K562 (cell line): ENCODE data around the gene RNF224. TPM values are rescaled to one million over a fixed set of nuclear protein-coding genes. Genes with fewer than 3 reads are reported as not detected.

ENCODE experiments used
- LEF1 ChIP-seq: fragments of 450-650 bp; IDR thresholded peaks from 2 replicates; pipeline ENCODE4 v1.6.1; 2016; ENCODE audit warnings: mild to moderate bottlenecking
- RUNX1 ChIP-seq: sonication (generic); IDR thresholded peaks from 2 replicates; pipeline ENCODE4 v1.6.1; 2016; ENCODE audit warnings: antibody characterized with exemption, low read depth
- polyA plus RNA-seq, 8 experiments: library from polyadenylated mRNA; depleted of rRNA in 4 of 8; stranded (reverse) in 5 of 8; unstranded in 3 of 8; fragments of >200 nt; fragmentation: Nextera tagmentation in 2 of 8; fragmentation: Illumina TruSeq in 1 of 8; extraction: Ambion mirVana in 2 of 8; extraction: Trizol in 1 of 8; gene quantifications; 2 replicates each; pipeline versions ENCODE4 v1.2.1 to v1.2.3, GENCODE V29; 2011 to 2014; ENCODE audit warnings: inconsistent platforms in 1 of 8, missing spikeins in 1 of 8
- total RNA-seq, 7 experiments: library from RNA; depleted of rRNA in 6 of 7; stranded (reverse); fragments of >200 nt in 6 of 7; fragmentation: Illumina TruSeq in 2 of 7; extraction: Trizol in 2 of 7; gene quantifications; 2 replicates each; pipeline versions ENCODE4 v1.2.1 to v1.2.3, GENCODE V29; 2011 to 2021; ENCODE audit warnings: low replicate concordance in 1 of 7
- TF ChIP-seq, protein P1 (sequence below), 2 experiments: fragments of 450-650 bp; IDR thresholded peaks; 2 replicates each; pipeline ENCODE4 v1.6.1; 2018; ENCODE audit warnings: mild to moderate bottlenecking in 2 of 2, low read depth in 1 of 2; ENCODE audit not compliant: partially characterized antibody in 2 of 2

RNF224 gene
- total and polyA plus RNA-seq, 9 of the 15 experiments (the other 6 are each of a cell fraction or from before 2014, with no cell fraction given): not detected

DNA sequence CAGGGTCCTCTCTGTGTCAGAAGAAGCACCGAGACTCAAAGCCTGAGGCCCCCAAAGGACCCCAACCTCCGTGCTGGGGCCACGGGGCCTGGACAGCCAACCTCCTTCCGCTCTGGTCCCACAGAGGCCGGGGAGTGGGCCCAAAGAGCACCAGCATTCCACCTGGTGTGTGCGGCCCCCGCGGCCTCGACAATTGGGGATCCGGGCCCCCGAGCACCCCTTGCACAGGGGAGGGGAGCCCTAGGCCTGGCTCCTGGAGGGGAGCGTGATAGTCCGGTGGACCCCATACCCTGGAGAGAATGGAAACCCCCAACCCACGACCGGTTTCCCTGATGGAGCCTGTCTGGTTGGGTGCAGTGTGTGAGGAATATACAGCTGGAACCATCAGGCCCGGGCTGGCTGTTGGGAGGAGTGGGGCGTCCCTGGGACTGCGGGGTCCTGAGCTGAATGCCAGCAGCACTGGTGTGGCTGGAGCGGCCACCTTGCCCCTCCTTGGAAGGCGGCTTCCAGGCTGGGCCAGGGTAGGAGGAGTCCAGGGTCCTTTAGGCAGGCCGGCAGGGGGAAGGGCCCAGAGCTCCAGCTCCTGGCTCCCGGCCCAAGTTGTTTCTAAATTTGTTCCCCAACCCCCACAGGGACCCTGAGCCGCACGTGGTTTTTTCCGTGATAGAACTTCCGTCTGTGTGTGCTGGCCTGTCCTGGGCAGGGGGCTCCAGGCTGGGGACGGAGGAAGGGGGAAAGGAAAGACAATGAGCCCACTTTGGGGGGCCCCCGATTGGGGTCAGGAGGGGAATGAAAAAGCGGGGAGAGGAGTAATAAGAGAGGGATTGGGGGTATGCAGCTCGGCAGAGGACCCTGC is 49.4 kb downstream of the RNF224 start (continued):
- TF ChIP-seq, protein P1, sequence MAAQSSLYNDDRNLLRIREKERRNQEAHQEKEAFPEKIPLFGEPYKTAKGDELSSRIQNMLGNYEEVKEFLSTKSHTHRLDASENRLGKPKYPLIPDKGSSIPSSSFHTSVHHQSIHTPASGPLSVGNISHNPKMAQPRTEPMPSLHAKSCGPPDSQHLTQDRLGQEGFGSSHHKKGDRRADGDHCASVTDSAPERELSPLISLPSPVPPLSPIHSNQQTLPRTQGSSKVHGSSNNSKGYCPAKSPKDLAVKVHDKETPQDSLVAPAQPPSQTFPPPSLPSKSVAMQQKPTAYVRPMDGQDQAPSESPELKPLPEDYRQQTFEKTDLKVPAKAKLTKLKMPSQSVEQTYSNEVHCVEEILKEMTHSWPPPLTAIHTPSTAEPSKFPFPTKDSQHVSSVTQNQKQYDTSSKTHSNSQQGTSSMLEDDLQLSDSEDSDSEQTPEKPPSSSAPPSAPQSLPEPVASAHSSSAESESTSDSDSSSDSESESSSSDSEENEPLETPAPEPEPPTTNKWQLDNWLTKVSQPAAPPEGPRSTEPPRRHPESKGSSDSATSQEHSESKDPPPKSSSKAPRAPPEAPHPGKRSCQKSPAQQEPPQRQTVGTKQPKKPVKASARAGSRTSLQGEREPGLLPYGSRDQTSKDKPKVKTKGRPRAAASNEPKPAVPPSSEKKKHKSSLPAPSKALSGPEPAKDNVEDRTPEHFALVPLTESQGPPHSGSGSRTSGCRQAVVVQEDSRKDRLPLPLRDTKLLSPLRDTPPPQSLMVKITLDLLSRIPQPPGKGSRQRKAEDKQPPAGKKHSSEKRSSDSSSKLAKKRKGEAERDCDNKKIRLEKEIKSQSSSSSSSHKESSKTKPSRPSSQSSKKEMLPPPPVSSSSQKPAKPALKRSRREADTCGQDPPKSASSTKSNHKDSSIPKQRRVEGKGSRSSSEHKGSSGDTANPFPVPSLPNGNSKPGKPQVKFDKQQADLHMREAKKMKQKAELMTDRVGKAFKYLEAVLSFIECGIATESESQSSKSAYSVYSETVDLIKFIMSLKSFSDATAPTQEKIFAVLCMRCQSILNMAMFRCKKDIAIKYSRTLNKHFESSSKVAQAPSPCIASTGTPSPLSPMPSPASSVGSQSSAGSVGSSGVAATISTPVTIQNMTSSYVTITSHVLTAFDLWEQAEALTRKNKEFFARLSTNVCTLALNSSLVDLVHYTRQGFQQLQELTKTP (IDR thresholded peaks at IDR 0.05; ENCODE audit: low read depth in 1 of 2, partially characterized antibody in 2 of 2): no peak
- TF ChIP-seq RUNX1: no peak
- TF ChIP-seq LEF1: no peak; the same call in 1 of the 2 replicates
